NCI-H446 treated with DMSO at 0.1 percent for 48 hours (cell line): ENCODE measurements around the gene AFG1L.
"Not testable (repeated sequence)": the region's sequence is repeated elsewhere in the genome, so short reads cannot be mapped to it uniquely, and the experiment has no call there.

ENCODE experiments used
- DNase-seq: peaks from one replicate; lab custom pipeline; 2025; lab: John Stamatoyannopoulos, UW

The AFG1L gene

GRCh38 chr6:108350528-108350927, 55.7 kb downstream of the AFG1L start:
- DNase-seq = no peak

- no peak for DNase-seq
Observed at GRCh38 chr6:108353853-108354252, 59.0 kb downstream of the AFG1L start.

- no peak for DNase-seq
Observed at GRCh38 chr6:108355120-108355519, 60.3 kb downstream of the AFG1L start.

- DNase-seq = no peak
Observed at GRCh38 chr6:108355890-108356289, 61.0 kb downstream of the AFG1L start.

GRCh38 chr6:108359901-108360882, 65.3 kb downstream of the AFG1L start:
- DNase-seq = no peak

- DNase-seq = no peak
Observed at GRCh38 chr6:108360919-108361311, 66.1 kb downstream of the AFG1L start.

- no peak for DNase-seq
Observed at GRCh38 chr6:108361312-108361932, 66.6 kb downstream of the AFG1L start.

GRCh38 chr6:108362455-108362854, 67.6 kb downstream of the AFG1L start:
- DNase-seq = no peak

GRCh38 chr6:108363113-108363512, 68.3 kb downstream of the AFG1L start:
- DNase-seq = no peak

- no peak for DNase-seq
Observed at GRCh38 chr6:108363889-108364313, 69.0 kb downstream of the AFG1L start.

- no peak for DNase-seq
Observed at GRCh38 chr6:108364470-108364869, 69.6 kb downstream of the AFG1L start.

- no peak for DNase-seq
Observed at GRCh38 chr6:108365478-108365877, 70.6 kb downstream of the AFG1L start.

GRCh38 chr6:108366236-108366635, 71.4 kb downstream of the AFG1L start:
- no peak for DNase-seq

GRCh38 chr6:108368431-108369030, 73.7 kb downstream of the AFG1L start:
- no peak for DNase-seq

GRCh38 chr6:108380876-108381275, 86.0 kb downstream of the AFG1L start:
- no peak for DNase-seq

- DNase-seq = no peak
Observed at GRCh38 chr6:108383981-108384380, 89.1 kb downstream of the AFG1L start.

- not testable (repeated sequence) for DNase-seq
Observed at GRCh38 chr6:108389190-108389589, 94.3 kb downstream of the AFG1L start.

GRCh38 chr6:108395297-108395696, 100.4 kb downstream of the AFG1L start:
- DNase-seq = no peak

- no peak for DNase-seq
Observed at GRCh38 chr6:108403236-108403635, 108.4 kb downstream of the AFG1L start.

- DNase-seq = no peak
Observed at GRCh38 chr6:108406943-108407342, 112.1 kb downstream of the AFG1L start.

- DNase-seq = no peak
Observed at GRCh38 chr6:108407904-108408827, 113.3 kb downstream of the AFG1L start.

GRCh38 chr6:108408861-108409260, 114.0 kb downstream of the AFG1L start:
- no peak for DNase-seq
